AG04449 (cell line): ENCODE data around the gene BCAS3.
"Not testable (repeated sequence)": the region's sequence is repeated elsewhere in the genome, so short reads cannot be mapped to it uniquely, and the experiment has no call there.

Source experiments
- CTCF ChIA-PET: fragments of 350-600 bp; formaldehyde crosslinking; extraction: SDS; loops from one replicate; lab custom pipeline; 2021; ENCODE audit warnings: antibody characterized with exemption; lab: Yijun Ruan, JAX
- POLR2A ChIA-PET: fragments of 400-600, 350-600 bp; formaldehyde crosslinking; extraction: SDS; loops from one replicate; lab custom pipeline; 2020; ENCODE audit warnings: antibody characterized with exemption, inconsistent platforms; lab: Yijun Ruan, JAX
- DNase-seq: peaks from one replicate; pipeline ENCODE4 v3.0.0-alpha.2; 2010; ENCODE audit warnings: low read depth, low spot score
- H3K4me3 ChIP-seq: 2 replicates; pipeline ENCODE4 v1.5.1; 2011; ENCODE audit warnings: low read depth, mild to moderate bottlenecking, control low read depth, low read length
- CTCF ChIP-seq: IDR thresholded peaks from one replicate; pipeline ENCODE4 v1.5.1; 2011; ENCODE audit warnings: mild to moderate bottlenecking, moderate library complexity, low read length, control low read depth, inconsistent platforms; ENCODE audit not compliant: insufficient read depth; ENCODE audit errors: missing control alignments

Gene BCAS3

GRCh38 chr17:60933739-60934138 lies 256.1 kb downstream of the BCAS3 start:
- DNase-seq: no peak
- TF ChIP-seq CTCF: no peak
- no peak overlapping the region for H3K4me3 ChIP-seq
- POLR2A ChIA-PET: no interaction called here
- CTCF ChIA-PET: no interaction called here

GRCh38 chr17:60934723-60935122 lies 257.1 kb downstream of the BCAS3 start:
- ChIA-PET CTCF (no interaction called here), POLR2A (no interaction called here)
- H3K4me3 ChIP-seq: no peak overlapping the region
- no peak for TF ChIP-seq CTCF
- no peak for DNase-seq

GRCh38 chr17:60935991-60936390 lies 258.3 kb downstream of the BCAS3 start:
- POLR2A ChIA-PET, DNase-seq, H3K4me3 ChIP-seq, CTCF ChIA-PET: not testable (repeated sequence)

- no peak for DNase-seq
- CTCF ChIA-PET: interaction anchor here (1.0 kb wide), 1 partner anchor 33 kb away, joined by 3 read pairs; no protein-coding TSS in a partner anchor
- TF ChIP-seq CTCF: no peak
- H3K4me3 ChIP-seq: no peak overlapping the region
- POLR2A ChIA-PET: no interaction called here
These were observed 261.7 kb downstream of the BCAS3 start for GRCh38 chr17:60939318-60939717.

- H3K4me3 ChIP-seq: no peak overlapping the region
- peak; percentile 88 for DNase-seq
- POLR2A ChIA-PET: no interaction called here
- no peak for TF ChIP-seq CTCF
- CTCF ChIA-PET: interaction anchor here (0.7 to 1.2 kb wide), 3 partner anchors 60 to 460 kb away, joined by 3 to 4 read pairs (median 3); no protein-coding TSS in a partner anchor
These were observed 263.4 kb downstream of the BCAS3 start for GRCh38 chr17:60941028-60941427.

DNA sequence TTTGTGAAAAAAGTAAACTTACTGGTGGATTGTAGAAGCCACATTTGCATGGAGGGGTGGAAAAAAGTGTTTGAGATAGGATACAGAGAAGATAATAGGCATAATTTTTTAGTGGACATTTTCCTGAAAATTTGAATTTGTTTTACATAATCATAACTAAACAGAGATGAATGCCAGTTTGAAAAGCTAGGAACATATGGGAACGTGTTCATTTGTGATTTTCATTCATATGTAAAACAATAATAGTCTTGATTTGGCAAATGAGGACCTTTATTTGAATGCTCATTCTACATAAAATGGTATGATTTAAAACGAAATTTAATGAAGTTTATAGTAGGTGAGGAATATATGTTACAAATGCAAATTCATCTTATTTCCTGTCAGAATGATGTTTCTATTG lies 263.9 kb downstream of the BCAS3 start:
- ChIA-PET CTCF (interaction anchor here (0.7 to 0.9 kb wide), 2 partner anchors 60 to 221 kb away, joined by 3 to 4 read pairs; no protein-coding TSS in a partner anchor), POLR2A (no interaction called here)
- DNase-seq: no peak
- TF ChIP-seq CTCF: no peak
- H3K4me3 ChIP-seq: no peak overlapping the region

- no peak for DNase-seq
- CTCF ChIA-PET: interaction anchor here (1.0 kb wide), 1 partner anchor 27 kb away, joined by 3 read pairs; no protein-coding TSS in a partner anchor
- POLR2A ChIA-PET: no interaction called here
- H3K4me3 ChIP-seq: no peak overlapping the region
- TF ChIP-seq CTCF: no peak
These were observed 267.1 kb downstream of the BCAS3 start for GRCh38 chr17:60944751-60945150.
